Nephron progenitor cell (in vitro differentiated cells): ENCODE results near the gene SFXN1.

Experiments used
- DNase-seq: peaks from one replicate; pipeline ENCODE4 v3.0.0; 2021
- H3K27ac Mint-ChIP-seq: 2 replicates; pipeline ENCODE4 v1.8.0; 2021; ENCODE audit warnings: mild to moderate bottlenecking, moderate library complexity, mixed read lengths
- H3K27me3 Mint-ChIP-seq: 2 replicates; pipeline ENCODE4 v1.8.0; 2021; ENCODE audit warnings: mild to moderate bottlenecking, low read depth, mixed read lengths; ENCODE audit not compliant: poor library complexity
- H3K36me3 Mint-ChIP-seq: 2 replicates; pipeline ENCODE4 v1.8.0; 2021; ENCODE audit warnings: low read depth, mixed read lengths
- H3K4me1 Mint-ChIP-seq: 2 replicates; pipeline ENCODE4 v1.8.0; 2021; ENCODE audit warnings: mixed read lengths
- H3K4me3 Mint-ChIP-seq: 2 replicates; pipeline ENCODE4 v1.8.0; 2021; ENCODE audit warnings: mild to moderate bottlenecking, moderate library complexity, mixed read lengths
- H3K9me3 Mint-ChIP-seq: 2 replicates; pipeline ENCODE4 v1.8.0; 2021; ENCODE audit warnings: mild to moderate bottlenecking, moderate library complexity, mixed read lengths
- CTCF ChIP-seq: fragments of 200-600 bp; sonication (generic); IDR thresholded peaks from 2 replicates; pipeline ENCODE4 v1.5.0; 2021; ENCODE audit warnings: antibody characterized with exemption

The SFXN1 gene

GRCh38 chr5:175566697-175567096, 88.3 kb downstream of the SFXN1 start:
- H3K9me3 Mint-ChIP-seq: peaks cover 7% of the 10 kb centered on the region
- no peak for DNase-seq
- no peaks in the 10 kb centered on the region for H3K36me3 Mint-ChIP-seq
- H3K27me3 Mint-ChIP-seq: peaks cover 10% of the 10 kb centered on the region
- peaks cover 3% of the 10 kb centered on the region for H3K4me1 Mint-ChIP-seq
- H3K4me3 Mint-ChIP-seq: no peak overlapping the region
- no peak overlapping the region for H3K27ac Mint-ChIP-seq
- TF ChIP-seq CTCF: no peak

GRCh38 chr5:175567954-175568353, 89.6 kb downstream of the SFXN1 start:
- Mint-ChIP-seq H3K36me3 (no peaks in the 10 kb centered on the region), H3K4me3 (no peak overlapping the region), H3K27me3 (peaks cover 14% of the 10 kb centered on the region), H3K4me1 (no peaks in the 10 kb centered on the region), H3K27ac (no peak overlapping the region), H3K9me3 (peaks cover 17% of the 10 kb centered on the region)
- DNase-seq: no peak
- TF ChIP-seq CTCF: no peak

GRCh38 chr5:175569701-175570100, 91.3 kb downstream of the SFXN1 start:
- Mint-ChIP-seq H3K9me3 (peaks cover 30% of the 10 kb centered on the region), H3K36me3 (no peaks in the 10 kb centered on the region), H3K27me3 (peaks cover 17% of the 10 kb centered on the region), H3K4me1 (no peaks in the 10 kb centered on the region), H3K4me3 (no peak overlapping the region), H3K27ac (no peak overlapping the region)
- DNase-seq: no peak
- no peak for TF ChIP-seq CTCF

GRCh38 chr5:175572886-175573285, 94.5 kb downstream of the SFXN1 start:
- Mint-ChIP-seq H3K27ac (no peak overlapping the region), H3K27me3 (peaks cover 23% of the 10 kb centered on the region), H3K4me1 (peaks cover 14% of the 10 kb centered on the region), H3K9me3 (peaks cover 30% of the 10 kb centered on the region), H3K4me3 (no peak overlapping the region), H3K36me3 (no peaks in the 10 kb centered on the region)
- no peak for TF ChIP-seq CTCF
- no peak for DNase-seq

- H3K27ac Mint-ChIP-seq: no peak overlapping the region
- no peak for TF ChIP-seq CTCF
- H3K4me3 Mint-ChIP-seq: peak overlapping the region; percentile 23
- peaks cover 23% of the 10 kb centered on the region for H3K27me3 Mint-ChIP-seq
- H3K9me3 Mint-ChIP-seq: peaks cover 27% of the 10 kb centered on the region
- no peaks in the 10 kb centered on the region for H3K36me3 Mint-ChIP-seq
- DNase-seq: no peak
- H3K4me1 Mint-ChIP-seq: peaks cover 14% of the 10 kb centered on the region
Measured at GRCh38 chr5:175573493-175574269, 95.3 kb downstream of the SFXN1 start.

- Mint-ChIP-seq H3K27me3 (peaks cover 20% of the 10 kb centered on the region), H3K9me3 (peaks cover 23% of the 10 kb centered on the region), H3K36me3 (no peaks in the 10 kb centered on the region), H3K4me1 (peaks cover 14% of the 10 kb centered on the region), H3K27ac (no peak overlapping the region), H3K4me3 (no peak overlapping the region)
- no peak for DNase-seq
- TF ChIP-seq CTCF: no peak
Measured at GRCh38 chr5:175575301-175575700, 96.9 kb downstream of the SFXN1 start.
